ENCODE results near the gene OR51V1.

DNA sequence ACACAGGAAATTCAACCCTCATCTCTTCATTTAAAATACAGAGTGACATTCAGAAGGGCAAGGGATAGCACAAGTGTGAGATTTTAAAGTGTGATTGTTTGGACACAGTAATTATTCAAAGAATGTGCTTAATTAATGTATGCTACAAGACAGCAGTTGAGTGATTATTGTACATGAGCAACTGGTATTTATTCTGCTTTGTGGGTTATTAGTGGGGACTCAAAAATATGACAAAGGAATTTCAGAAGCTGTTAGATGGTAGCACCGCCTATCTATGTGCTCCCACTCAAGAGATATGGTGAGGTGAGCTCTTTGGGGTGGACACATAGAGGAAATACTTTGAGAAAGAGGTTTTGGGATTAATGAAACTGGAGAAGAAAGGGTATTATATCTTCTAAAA, 39.6 kb upstream of the OR51V1 start:
- TF ChIP-seq, protein P1, sequence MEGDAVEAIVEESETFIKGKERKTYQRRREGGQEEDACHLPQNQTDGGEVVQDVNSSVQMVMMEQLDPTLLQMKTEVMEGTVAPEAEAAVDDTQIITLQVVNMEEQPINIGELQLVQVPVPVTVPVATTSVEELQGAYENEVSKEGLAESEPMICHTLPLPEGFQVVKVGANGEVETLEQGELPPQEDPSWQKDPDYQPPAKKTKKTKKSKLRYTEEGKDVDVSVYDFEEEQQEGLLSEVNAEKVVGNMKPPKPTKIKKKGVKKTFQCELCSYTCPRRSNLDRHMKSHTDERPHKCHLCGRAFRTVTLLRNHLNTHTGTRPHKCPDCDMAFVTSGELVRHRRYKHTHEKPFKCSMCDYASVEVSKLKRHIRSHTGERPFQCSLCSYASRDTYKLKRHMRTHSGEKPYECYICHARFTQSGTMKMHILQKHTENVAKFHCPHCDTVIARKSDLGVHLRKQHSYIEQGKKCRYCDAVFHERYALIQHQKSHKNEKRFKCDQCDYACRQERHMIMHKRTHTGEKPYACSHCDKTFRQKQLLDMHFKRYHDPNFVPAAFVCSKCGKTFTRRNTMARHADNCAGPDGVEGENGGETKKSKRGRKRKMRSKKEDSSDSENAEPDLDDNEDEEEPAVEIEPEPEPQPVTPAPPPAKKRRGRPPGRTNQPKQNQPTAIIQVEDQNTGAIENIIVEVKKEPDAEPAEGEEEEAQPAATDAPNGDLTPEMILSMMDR (IDR thresholded peaks at IDR 0.05), result no peak
- no peak for TF ChIP-seq ZFX (IDR thresholded peaks at IDR 0.05; ENCODE audit: borderline replicate concordance)
